GM23338 (cell line): ENCODE data around the gene AGAP1. TPM values are rescaled to one million over a fixed set of nuclear protein-coding genes. Genes with fewer than 3 reads are reported as not detected.

Source experiments
- ATAC-seq: fragments of 200-7000 bp; cut with Tn5 transposase; 3 replicates; pipeline ENCODE4 v1.9.1; 2020
- DNase-seq: peaks from one replicate; pipeline ENCODE4 v3.0.0-alpha.2; 2015; ENCODE audit warnings: low spot score
- H2AFZ ChIP-seq: fragments of 200-600 bp; sonication (generic); 2 replicates; pipeline ENCODE4 v1.8.0; 2016; ENCODE audit warnings: antibody characterized with exemption, mild to moderate bottlenecking, moderate library complexity
- H3F3A ChIP-seq: fragments of 200-600 bp; sonication (generic); replicated peaks from 2 replicates; pipeline ENCODE4 v1.8.0; 2017; ENCODE audit warnings: antibody characterized with exemption, mixed run types, low read depth
- H3K27ac ChIP-seq: fragments of 200-600 bp; sonication (generic); 2 replicates; pipeline ENCODE4 v1.6.1; 2016; ENCODE audit warnings: low read depth
- H3K27me3 ChIP-seq: fragments of 200-600 bp; sonication (generic); 2 replicates; pipeline ENCODE4 v1.8.0; 2016; ENCODE audit warnings: mild to moderate bottlenecking, mixed run types, moderate library complexity; ENCODE audit not compliant: insufficient read depth
- H3K36me3 ChIP-seq: fragments of 200-600 bp; sonication (generic); 2 replicates; pipeline ENCODE4 v1.8.0; 2016; ENCODE audit warnings: mild to moderate bottlenecking; ENCODE audit not compliant: insufficient read depth
- H3K4me1 ChIP-seq: fragments of 200-600 bp; sonication (generic); 2 replicates; pipeline ENCODE4 v1.8.0; 2016; ENCODE audit warnings: mild to moderate bottlenecking, moderate library complexity; ENCODE audit not compliant: insufficient read depth
- H3K4me2 ChIP-seq: fragments of 200-600 bp; sonication (generic); 2 replicates; pipeline ENCODE4 v1.7.1; 2017; ENCODE audit warnings: mixed run types
- H3K4me3 ChIP-seq: fragments of 200-600 bp; sonication (generic); 2 replicates; pipeline ENCODE4 v1.6.1; 2016; ENCODE audit warnings: mixed run types
- H3K79me2 ChIP-seq: fragments of 200-600 bp; sonication (generic); replicated peaks from 2 replicates; pipeline ENCODE4 v1.8.0; 2017; ENCODE audit warnings: mild to moderate bottlenecking; ENCODE audit not compliant: insufficient read depth
- H3K9me2 ChIP-seq: fragments of 200-600 bp; sonication (generic); 2 replicates; pipeline ENCODE4 v1.8.0; 2017; ENCODE audit not compliant: insufficient read depth
- H4K20me1 ChIP-seq: fragments of 200-600 bp; sonication (generic); replicated peaks from 2 replicates; pipeline ENCODE4 v1.8.0; 2017; ENCODE audit warnings: mild to moderate bottlenecking; ENCODE audit not compliant: insufficient read depth
- H3K27ac Mint-ChIP-seq: 2 replicates; pipeline ENCODE4 v1.8.0; 2020; ENCODE audit warnings: inconsistent platforms, mild to moderate bottlenecking, moderate library complexity, mixed read lengths
- H3K27me3 Mint-ChIP-seq: 3 replicates; pipeline ENCODE4 v1.8.0; 2022; ENCODE audit warnings: low read depth, mild to moderate bottlenecking, moderate library complexity, mixed read lengths, inconsistent platforms; ENCODE audit not compliant: insufficient read depth, poor library complexity
- H3K36me3 Mint-ChIP-seq: 3 replicates; pipeline ENCODE4 v1.8.0; 2021; ENCODE audit warnings: low read depth, mild to moderate bottlenecking, inconsistent platforms, moderate library complexity, mixed read lengths
- H3K4me1 Mint-ChIP-seq: 3 replicates; pipeline ENCODE4 v1.8.0; 2020; ENCODE audit warnings: mild to moderate bottlenecking, inconsistent platforms, mixed read lengths
- H3K4me3 Mint-ChIP-seq: 3 replicates; pipeline ENCODE4 v1.8.0; 2021; ENCODE audit warnings: moderate library complexity, mild to moderate bottlenecking, inconsistent platforms, mixed read lengths
- H3K9me3 Mint-ChIP-seq: 3 replicates; pipeline ENCODE4 v1.8.0; 2020; ENCODE audit warnings: moderate library complexity, mild to moderate bottlenecking, inconsistent platforms, mixed read lengths
- CREB1 ChIP-seq: fragments of 250-450 bp; sonication (Bioruptor Pico); IDR thresholded peaks from 2 replicates; pipeline ENCODE4 v1.5.0; 2020; ENCODE audit warnings: low read depth, mild to moderate bottlenecking, moderate library complexity
- CTCF ChIP-seq, 2 experiments: fragments of 200-600 bp in 1 of 2; sonication (generic) in 1 of 2; conservative IDR thresholded peaks; 2 replicates each; pipeline versions ENCODE4 v1.5.1 to v1.6.1; 2016 to 2017; ENCODE audit warnings: antibody characterized with exemption in 2 of 2, low read depth in 2 of 2, mild to moderate bottlenecking in 2 of 2, moderate library complexity in 1 of 2
- EZH2 ChIP-seq: fragments of 200-600 bp; sonication (generic); IDR thresholded peaks from one replicate; pipeline ENCODE4 v1.8.0; 2017; ENCODE audit warnings: antibody characterized with exemption, mild to moderate bottlenecking, low read depth; ENCODE audit not compliant: unreplicated experiment
- EZH2phosphoT487 ChIP-seq: fragments of 200-600 bp; sonication (generic); IDR thresholded peaks from one replicate; pipeline ENCODE4 v1.8.1; 2018; ENCODE audit warnings: antibody characterized with exemption; ENCODE audit not compliant: unreplicated experiment
- JUNB ChIP-seq: IDR thresholded peaks from one replicate; pipeline ENCODE4 v1.6.1; 2016; ENCODE audit warnings: antibody characterized with exemption; ENCODE audit not compliant: unreplicated experiment
- POLR2AphosphoS5 ChIP-seq: IDR thresholded peaks from 2 replicates; pipeline ENCODE4 v1.6.1; 2016; ENCODE audit warnings: antibody characterized with exemption, low read depth
- REST ChIP-seq: IDR thresholded peaks from one replicate; pipeline ENCODE4 v1.6.1; 2018; ENCODE audit warnings: antibody characterized with exemption; ENCODE audit not compliant: unreplicated experiment
- ZNF331 ChIP-seq: fragments of 250-450 bp; sonication (Bioruptor Pico); IDR thresholded peaks from 2 replicates; pipeline ENCODE4 v1.5.0; 2020; ENCODE audit warnings: low read depth, mild to moderate bottlenecking, moderate library complexity
- polyA plus RNA-seq: library from polyadenylated mRNA; unstranded; fragments of >200 nt; fragmentation: Nextera tagmentation; extraction: Ambion mirVana; gene quantifications from 2 replicates; pipeline ENCODE4 v1.2.1, GENCODE V29; 2016
- total RNA-seq: library from RNA; depleted of rRNA; stranded (reverse); fragments of >200 nt; shearing (Covaris generic); gene quantifications from 2 replicates; pipeline ENCODE4 v1.2.3, GENCODE V29; 2014

Gene AGAP1
- total and polyA plus RNA-seq, 2 experiments from 2014 or later = 13.3 to 27.9 TPM

GRCh38 chr2:235832941-235833340 is 339.1 kb downstream of the AGAP1 start:
- Mint-ChIP-seq H3K27ac (no peak overlapping the region), H3K4me1 (peaks cover 16% of the 10 kb centered on the region), H3K9me3 (no peaks in the 10 kb centered on the region), H3K36me3 (no peaks in the 10 kb centered on the region), H3K4me3 (no peak overlapping the region), H3K27me3 (peaks cover 5% of the 10 kb centered on the region)
- H3K9me2 ChIP-seq = no peaks in the 10 kb centered on the region
- H3K27me3 ChIP-seq = no peaks in the 10 kb centered on the region
- no peaks in the 10 kb centered on the region for H3F3A ChIP-seq
- no peak overlapping the region for H2AFZ ChIP-seq
- H3K79me2 ChIP-seq = no peaks in the 10 kb centered on the region
- ATAC-seq (no peak), DNase-seq (no peak)
- no peak overlapping the region for H3K27ac ChIP-seq
- peaks cover 3% of the 10 kb centered on the region for H4K20me1 ChIP-seq
- H3K36me3 ChIP-seq = no peaks in the 10 kb centered on the region
- no peak overlapping the region for H3K4me2 ChIP-seq
- no peak for TF ChIP-seq REST
- TF ChIP-seq JUNB = no peak
- no peak for TF ChIP-seq POLR2AphosphoS5
- no peak for TF ChIP-seq EZH2phosphoT487
- TF ChIP-seq EZH2 = no peak
- TF ChIP-seq ZNF331 = no peak
- H3K4me3 ChIP-seq = no peak overlapping the region
- peaks cover 4% of the 10 kb centered on the region; the same call in 1 of the 2 replicates for H3K4me1 ChIP-seq

- Mint-ChIP-seq H3K4me1 (peaks cover 16% of the 10 kb centered on the region), H3K36me3 (no peaks in the 10 kb centered on the region), H3K9me3 (no peaks in the 10 kb centered on the region), H3K4me3 (no peak overlapping the region), H3K27ac (no peak overlapping the region), H3K27me3 (peaks cover 4% of the 10 kb centered on the region)
- Histone ChIP-seq H3K79me2 (no peaks in the 10 kb centered on the region), H3K27ac (no peak overlapping the region), H3K4me2 (no peak overlapping the region), H2AFZ (no peak overlapping the region), H4K20me1 (peaks cover 3% of the 10 kb centered on the region), H3K27me3 (no peaks in the 10 kb centered on the region), H3K9me2 (no peaks in the 10 kb centered on the region), H3K4me3 (no peak overlapping the region), H3K4me1 (peaks cover 4% of the 10 kb centered on the region; the same call in 1 of the 2 replicates), H3K36me3 (no peaks in the 10 kb centered on the region), H3F3A (no peaks in the 10 kb centered on the region)
- DNase-seq (peak; percentile 33), ATAC-seq (peak; percentile 69)
- peak; percentile 38 to 43 for TF ChIP-seq CTCF (conservative IDR thresholded peaks at IDR 0.05; ENCODE audit: low read depth in 2 of 2)
- TF ChIP-seq CREB1 = no peak
Observed at GRCh38 chr2:235833971-235834620, 340.3 kb downstream of the AGAP1 start.
